HepG2 (cell line): ENCODE data around the gene MTARC1. TPM values are rescaled to one million over a fixed set of nuclear protein-coding genes. Genes with fewer than 3 reads are reported as not detected.

Source experiments
- CBFB ChIP-seq: sonication (generic); formaldehyde crosslinking; IDR thresholded peaks from 2 replicates; pipeline ENCODE4 v1.4.0; 2020; ENCODE audit warnings: missing genetic modification reagents
- CCDC6 ChIP-seq: sonication (generic); formaldehyde crosslinking; IDR thresholded peaks from 2 replicates; pipeline ENCODE4 v1.8.1; 2022; ENCODE audit warnings: mild to moderate bottlenecking, missing genetic modification reagents, moderate library complexity
- GABPB1 ChIP-seq: IDR thresholded peaks from 2 replicates; pipeline ENCODE4 v1.6.1; 2016; ENCODE audit warnings: mild to moderate bottlenecking, missing genetic modification reagents, moderate library complexity, missing compliant biosample characterization
- PHF20 ChIP-seq: sonication (generic); formaldehyde crosslinking; IDR thresholded peaks from 2 replicates; pipeline ENCODE4 v1.5.0; 2020; ENCODE audit warnings: mild to moderate bottlenecking, missing genetic modification reagents
- TARDBP ChIP-seq: sonication (generic); formaldehyde crosslinking; IDR thresholded peaks from 2 replicates; pipeline ENCODE4 v1.8.0; 2022; ENCODE audit warnings: mild to moderate bottlenecking, missing genetic modification reagents
- ZFP36L1 ChIP-seq: sonication (generic); formaldehyde crosslinking; IDR thresholded peaks from 2 replicates; pipeline ENCODE4 v1.8.0; 2022; ENCODE audit warnings: mild to moderate bottlenecking, missing genetic modification reagents, moderate library complexity
- ZKSCAN5 ChIP-seq: sonication (generic); formaldehyde crosslinking; IDR thresholded peaks from 2 replicates; pipeline ENCODE4 v1.5.1; 2020; ENCODE audit warnings: mild to moderate bottlenecking, missing genetic modification reagents
- ZNF142 ChIP-seq: sonication (generic); formaldehyde crosslinking; IDR thresholded peaks from 2 replicates; pipeline ENCODE4 v1.4.0; 2020; ENCODE audit warnings: missing genetic modification reagents
- ZNF17 ChIP-seq: sonication (generic); formaldehyde crosslinking; IDR thresholded peaks from 2 replicates; pipeline ENCODE4 v1.5.0; 2020; ENCODE audit warnings: mild to moderate bottlenecking, missing genetic modification reagents
- ZNF335 ChIP-seq: sonication (generic); formaldehyde crosslinking; IDR thresholded peaks from 2 replicates; pipeline ENCODE4 v1.4.0; 2020; ENCODE audit warnings: missing genetic modification reagents
- polyA plus RNA-seq, 8 experiments: library from polyadenylated mRNA; depleted of rRNA in 3 of 8; stranded (reverse) in 7 of 8; unstranded in 1 of 8; fragments of >200 nt; fragmentation: Illumina TruSeq in 4 of 8; extraction: Trizol in 4 of 8; gene quantifications; 2 replicates each; pipeline versions ENCODE4 v1.2.1 to v1.2.3, GENCODE V29; 2011 to 2016; ENCODE audit warnings: low read depth in 4 of 8, missing spikeins in 1 of 8, mixed read lengths in 1 of 8; ENCODE audit not compliant: insufficient read depth in 1 of 8
- total RNA-seq, 5 experiments: library from RNA; depleted of rRNA; stranded (reverse); fragments of >200 nt; fragmentation: Illumina TruSeq; extraction: Trizol; gene quantifications; 2 replicates each; pipeline ENCODE4 v1.2.3, GENCODE V29; 2016; ENCODE audit warnings: low read depth in 1 of 5
- TF ChIP-seq, protein P1 (sequence below): sonication (generic); formaldehyde crosslinking; IDR thresholded peaks from 2 replicates; pipeline ENCODE4 v1.8.1; 2023; ENCODE audit warnings: mild to moderate bottlenecking, missing genetic modification reagents
- TF ChIP-seq, protein P2 (sequence below): sonication (generic); formaldehyde crosslinking; IDR thresholded peaks from 2 replicates; pipeline ENCODE4 v1.9.0; 2021; ENCODE audit warnings: missing genetic modification reagents, borderline replicate concordance
- TF ChIP-seq, protein P3 (sequence below): sonication (generic); formaldehyde crosslinking; IDR thresholded peaks from 2 replicates; pipeline ENCODE4 v1.4.0; 2020; ENCODE audit warnings: mild to moderate bottlenecking, missing genetic modification reagents

The MTARC1 gene
- total and polyA plus RNA-seq, 2 of the 13 experiments (the other 11 are each of a cell fraction or from before 2014, with no cell fraction given), result 19.4 to 106 TPM

DNA sequence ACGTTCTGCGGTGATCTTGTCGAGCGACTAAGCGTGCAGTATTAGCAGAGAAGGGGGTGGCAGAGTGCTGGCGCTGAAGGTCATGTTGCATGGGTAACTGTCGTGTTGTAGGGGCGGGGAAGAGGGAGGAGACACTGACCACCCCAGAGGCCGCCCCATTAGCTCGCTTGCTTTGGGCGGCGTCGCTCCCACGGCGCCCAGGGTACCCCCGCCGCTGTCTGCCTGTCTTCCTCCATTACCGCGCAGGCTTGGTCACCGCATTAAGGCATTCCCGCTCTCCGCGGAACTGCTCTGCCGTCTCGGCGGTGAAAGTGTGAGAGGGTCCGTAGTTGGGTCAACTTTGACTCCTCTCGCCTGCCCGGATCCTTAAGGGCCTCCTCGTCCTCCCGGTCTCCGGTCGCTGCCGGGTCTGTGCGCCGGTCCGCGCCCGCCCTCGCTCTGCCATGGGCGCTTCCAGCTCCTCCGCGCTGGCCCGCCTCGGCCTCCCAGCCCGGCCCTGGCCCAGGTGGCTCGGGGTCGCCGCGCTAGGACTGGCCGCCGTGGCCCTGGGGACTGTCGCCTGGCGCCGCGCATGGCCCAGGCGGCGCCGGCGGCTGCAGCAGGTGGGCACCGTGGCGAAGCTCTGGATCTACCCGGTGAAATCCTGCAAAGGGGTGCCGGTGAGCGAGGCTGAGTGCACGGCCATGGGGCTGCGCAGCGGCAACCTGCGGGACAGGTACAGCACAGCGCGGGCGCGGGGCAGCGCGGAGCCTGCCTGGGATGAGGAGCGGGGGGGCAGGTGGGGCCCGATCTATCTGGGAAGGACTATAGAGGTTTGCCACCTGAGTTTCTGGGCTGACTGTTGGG lies 38.4 kb upstream of the MTARC1 start, which contains the start of gene MTARC2 (continued):
- TF ChIP-seq ZNF142 (CRISPR knock-in tag) (no peak), ZNF335 (peak; percentile 60; the same call in 1 of the 2 replicates), CBFB (CRISPR knock-in tag) (0 out of 2 replicates have a peak, but pooled peaks have one; percentile 57), ZNF17 (no peak), PHF20 (peak; percentile 42; the same call in 1 of the 2 replicates), GABPB1 (CRISPR knock-in tag) (peak; percentile 63; the same call in 1 of the 2 replicates), ZKSCAN5 (0 out of 2 replicates have a peak, but pooled peaks have one; percentile 15), CCDC6 (CRISPR knock-in tag) (peak; percentile 28; the same call in 1 of the 2 replicates), TARDBP (CRISPR knock-in tag) (peak; percentile 63), ZFP36L1 (CRISPR knock-in tag) (no peak)
- TF ChIP-seq, protein P1, sequence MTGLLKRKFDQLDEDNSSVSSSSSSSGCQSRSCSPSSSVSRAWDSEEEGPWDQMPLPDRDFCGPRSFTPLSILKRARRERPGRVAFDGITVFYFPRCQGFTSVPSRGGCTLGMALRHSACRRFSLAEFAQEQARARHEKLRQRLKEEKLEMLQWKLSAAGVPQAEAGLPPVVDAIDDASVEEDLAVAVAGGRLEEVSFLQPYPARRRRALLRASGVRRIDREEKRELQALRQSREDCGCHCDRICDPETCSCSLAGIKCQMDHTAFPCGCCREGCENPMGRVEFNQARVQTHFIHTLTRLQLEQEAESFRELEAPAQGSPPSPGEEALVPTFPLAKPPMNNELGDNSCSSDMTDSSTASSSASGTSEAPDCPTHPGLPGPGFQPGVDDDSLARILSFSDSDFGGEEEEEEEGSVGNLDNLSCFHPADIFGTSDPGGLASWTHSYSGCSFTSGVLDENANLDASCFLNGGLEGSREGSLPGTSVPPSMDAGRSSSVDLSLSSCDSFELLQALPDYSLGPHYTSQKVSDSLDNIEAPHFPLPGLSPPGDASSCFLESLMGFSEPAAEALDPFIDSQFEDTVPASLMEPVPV, result peak; percentile 84
- TF ChIP-seq, protein P2, sequence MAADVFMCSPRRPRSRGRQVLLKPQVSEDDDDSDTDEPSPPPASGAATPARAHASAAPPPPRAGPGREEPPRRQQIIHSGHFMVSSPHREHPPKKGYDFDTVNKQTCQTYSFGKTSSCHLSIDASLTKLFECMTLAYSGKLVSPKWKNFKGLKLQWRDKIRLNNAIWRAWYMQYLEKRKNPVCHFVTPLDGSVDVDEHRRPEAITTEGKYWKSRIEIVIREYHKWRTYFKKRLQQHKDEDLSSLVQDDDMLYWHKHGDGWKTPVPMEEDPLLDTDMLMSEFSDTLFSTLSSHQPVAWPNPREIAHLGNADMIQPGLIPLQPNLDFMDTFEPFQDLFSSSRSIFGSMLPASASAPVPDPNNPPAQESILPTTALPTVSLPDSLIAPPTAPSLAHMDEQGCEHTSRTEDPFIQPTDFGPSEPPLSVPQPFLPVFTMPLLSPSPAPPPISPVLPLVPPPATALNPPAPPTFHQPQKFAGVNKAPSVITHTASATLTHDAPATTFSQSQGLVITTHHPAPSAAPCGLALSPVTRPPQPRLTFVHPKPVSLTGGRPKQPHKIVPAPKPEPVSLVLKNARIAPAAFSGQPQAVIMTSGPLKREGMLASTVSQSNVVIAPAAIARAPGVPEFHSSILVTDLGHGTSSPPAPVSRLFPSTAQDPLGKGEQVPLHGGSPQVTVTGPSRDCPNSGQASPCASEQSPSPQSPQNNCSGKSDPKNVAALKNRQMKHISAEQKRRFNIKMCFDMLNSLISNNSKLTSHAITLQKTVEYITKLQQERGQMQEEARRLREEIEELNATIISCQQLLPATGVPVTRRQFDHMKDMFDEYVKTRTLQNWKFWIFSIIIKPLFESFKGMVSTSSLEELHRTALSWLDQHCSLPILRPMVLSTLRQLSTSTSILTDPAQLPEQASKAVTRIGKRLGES (CRISPR knock-in tag), result no peak
- TF ChIP-seq, protein P3, sequence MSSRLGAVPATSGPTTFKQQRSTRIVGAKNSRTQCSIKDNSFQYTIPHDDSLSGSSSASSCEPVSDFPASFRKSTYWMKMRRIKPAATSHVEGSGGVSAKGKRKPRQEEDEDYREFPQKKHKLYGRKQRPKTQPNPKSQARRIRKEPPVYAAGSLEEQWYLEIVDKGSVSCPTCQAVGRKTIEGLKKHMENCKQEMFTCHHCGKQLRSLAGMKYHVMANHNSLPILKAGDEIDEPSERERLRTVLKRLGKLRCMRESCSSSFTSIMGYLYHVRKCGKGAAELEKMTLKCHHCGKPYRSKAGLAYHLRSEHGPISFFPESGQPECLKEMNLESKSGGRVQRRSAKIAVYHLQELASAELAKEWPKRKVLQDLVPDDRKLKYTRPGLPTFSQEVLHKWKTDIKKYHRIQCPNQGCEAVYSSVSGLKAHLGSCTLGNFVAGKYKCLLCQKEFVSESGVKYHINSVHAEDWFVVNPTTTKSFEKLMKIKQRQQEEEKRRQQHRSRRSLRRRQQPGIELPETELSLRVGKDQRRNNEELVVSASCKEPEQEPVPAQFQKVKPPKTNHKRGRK, result no peak
